Stimulated activated CD4-positive, alpha-beta T cell treated with anti-CD3 and anti-CD28 coated beads, Interleukin-4, amount 100 ng/mL, for 4 hours (primary cell): ENCODE data around the gene TLE7.

Experiments
- DNase-seq, 2 experiments: peaks; one replicate each; pipeline ENCODE4 v3.0.0-alpha.2; 2020

Gene TLE7

DNA sequence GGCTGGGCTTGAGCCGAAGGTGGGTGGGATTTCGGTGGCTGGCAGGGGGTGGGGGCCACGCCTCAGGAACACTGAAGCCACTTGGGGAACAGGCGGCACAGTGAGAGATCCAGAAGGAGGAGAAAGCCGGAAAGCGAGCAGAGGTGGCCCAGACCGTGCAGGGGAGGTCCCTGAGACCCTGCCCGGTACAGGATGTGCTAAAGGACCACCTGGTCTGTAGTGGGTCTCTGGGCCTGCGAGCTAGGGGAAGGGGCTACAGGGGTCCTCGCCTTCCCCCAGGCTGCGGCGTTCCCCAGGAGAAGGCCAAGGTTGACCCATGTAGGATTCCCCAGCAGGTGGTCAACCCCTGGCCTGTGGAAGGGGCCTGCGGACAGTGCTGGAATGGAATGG is at the start of gene TLE7:
TSS of gene TLE7 (minus strand) at position 4 of the 390 bp plus-strand sequence. CDS start 8,730 bp downstream, outside the sequence.
- no peak for DNase-seq

DNA sequence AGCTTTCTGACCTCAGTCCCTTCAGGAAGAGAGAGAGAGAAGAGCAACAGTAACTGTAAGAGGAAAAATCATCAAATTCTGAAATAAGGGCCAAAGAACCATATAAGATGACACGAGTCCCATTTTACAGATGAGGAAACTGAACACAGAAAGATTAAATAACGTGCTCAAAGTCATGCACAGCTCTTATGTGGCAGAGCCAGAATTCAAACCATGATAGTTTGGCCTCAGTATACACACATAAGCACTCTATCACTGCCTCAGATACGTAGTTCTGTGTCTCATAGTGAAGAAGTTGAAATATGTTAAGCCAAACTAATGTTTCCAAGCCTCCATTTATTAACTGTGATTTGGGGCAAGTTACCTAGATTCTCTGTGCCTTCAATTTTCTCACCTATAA is 49.2 kb upstream of the TLE7 start:
- no peak for DNase-seq

- no peak for DNase-seq
Observed at GRCh38 chr16:71490361-71490760, 48.5 kb upstream of the TLE7 start.

GRCh38 chr16:71489122-71489521 is 47.3 kb upstream of the TLE7 start, which contains the start of gene ZNF19:
TSS of gene ZNF19 (minus strand) at chr16:71489324. CDS start at chr16:71482114, 7,210 bp downstream.
- DNase-seq: no peak

- DNase-seq: peak; percentile 61 to 79
Observed at GRCh38 chr16:71484006-71484893, 42.4 kb upstream of the TLE7 start.

DNA sequence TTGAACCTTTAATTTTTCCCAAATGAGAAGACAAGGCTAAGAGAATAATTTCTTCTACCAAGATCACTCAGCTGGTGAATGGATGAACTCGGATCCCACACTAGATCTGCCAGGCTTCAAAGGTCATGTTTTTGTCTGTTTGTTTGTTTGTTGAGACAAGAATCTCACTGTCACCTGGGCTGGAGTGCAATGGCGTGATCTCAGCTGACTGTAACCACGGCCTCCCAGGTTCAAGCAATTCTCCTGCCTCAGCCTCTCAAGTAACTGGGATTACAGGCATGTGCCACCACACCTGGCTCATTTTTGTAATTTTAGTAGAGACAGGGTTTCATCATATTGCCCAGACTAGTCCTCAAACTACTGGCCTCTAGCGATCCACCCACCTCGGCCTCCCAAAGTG is 40.7 kb upstream of the TLE7 start:
- DNase-seq: no peak

DNA sequence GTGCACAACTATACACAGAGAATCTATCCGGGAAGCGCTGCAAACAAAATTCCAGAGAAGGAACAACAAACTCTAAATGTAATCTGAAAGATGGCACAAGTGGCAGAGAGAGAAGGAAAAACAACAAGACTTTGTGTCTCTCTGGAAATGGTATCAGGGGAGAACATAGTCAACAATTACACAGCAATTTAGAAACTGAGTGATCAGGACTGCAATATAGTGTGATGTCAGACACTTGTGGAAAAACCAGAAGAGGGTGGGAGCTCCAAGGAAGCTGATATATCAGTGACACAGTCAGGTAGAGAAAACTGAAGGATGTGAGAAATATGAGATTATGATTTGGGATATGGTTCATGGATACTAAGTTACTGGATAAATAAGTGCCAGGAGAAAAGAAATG is 39.1 kb upstream of the TLE7 start:
- DNase-seq: no peak

GRCh38 chr16:71479420-71479819 is 37.6 kb upstream of the TLE7 start:
- no peak for DNase-seq

- DNase-seq: no peak
Observed at GRCh38 chr16:71476457-71477124, 34.7 kb upstream of the TLE7 start.

- DNase-seq: no peak
Observed at GRCh38 chr16:71474864-71475263, 33.0 kb upstream of the TLE7 start.

DNA sequence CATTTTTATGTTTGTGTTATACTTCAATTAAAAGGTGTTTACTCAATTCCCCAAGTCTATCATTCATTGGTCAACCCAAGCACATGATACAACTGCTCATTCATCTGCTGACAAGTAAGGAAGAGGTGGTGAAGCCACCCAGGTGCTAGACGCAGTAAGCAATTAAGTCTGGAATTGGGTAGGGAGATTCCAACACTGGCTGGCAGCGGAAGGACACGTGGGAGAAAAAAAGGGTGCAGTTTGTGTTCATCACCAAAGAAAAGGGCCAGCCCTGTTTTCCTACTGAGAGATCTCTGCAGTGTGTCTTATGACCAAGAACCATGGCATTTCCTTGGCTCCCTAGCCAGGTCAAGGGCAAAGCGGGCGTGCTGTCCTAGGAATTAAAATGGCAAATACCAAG is 32.0 kb upstream of the TLE7 start:
- no peak for DNase-seq

DNA sequence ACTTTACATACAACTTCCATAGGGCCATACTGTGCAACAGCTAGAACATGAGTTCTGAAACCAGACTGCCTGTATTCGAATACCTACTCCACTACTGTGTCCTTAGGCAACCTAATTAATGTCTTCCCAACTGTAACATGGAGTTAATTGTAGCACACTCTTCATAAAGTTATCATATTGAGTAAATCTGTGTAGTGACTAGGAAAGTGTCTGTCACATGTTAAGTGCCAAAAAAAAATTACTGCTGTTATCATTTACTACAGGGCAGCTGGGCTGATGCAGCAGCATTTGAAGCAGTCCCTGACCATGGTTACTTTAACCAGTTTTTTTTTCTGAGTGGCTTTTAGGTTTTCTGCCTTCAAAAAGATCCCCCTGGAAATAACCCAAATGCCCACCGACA is 31.1 kb upstream of the TLE7 start:
- DNase-seq: no peak

- no peak for DNase-seq
Observed at GRCh38 chr16:71472051-71472450, 30.2 kb upstream of the TLE7 start.

GRCh38 chr16:71467810-71468209 is 26.0 kb upstream of the TLE7 start:
- peak in 1 of 2 experiments; percentile 27 for DNase-seq

GRCh38 chr16:71464231-71464630 is 22.4 kb upstream of the TLE7 start:
- DNase-seq: no peak

GRCh38 chr16:71461686-71462648 is 20.1 kb upstream of the TLE7 start, which contains the start of gene ZNF23:
TSS of gene ZNF23 (minus strand) at chr16:71462247. CDS start at chr16:71456796, 5,451 bp downstream.
- DNase-seq: peak; percentile 72 to 77

DNA sequence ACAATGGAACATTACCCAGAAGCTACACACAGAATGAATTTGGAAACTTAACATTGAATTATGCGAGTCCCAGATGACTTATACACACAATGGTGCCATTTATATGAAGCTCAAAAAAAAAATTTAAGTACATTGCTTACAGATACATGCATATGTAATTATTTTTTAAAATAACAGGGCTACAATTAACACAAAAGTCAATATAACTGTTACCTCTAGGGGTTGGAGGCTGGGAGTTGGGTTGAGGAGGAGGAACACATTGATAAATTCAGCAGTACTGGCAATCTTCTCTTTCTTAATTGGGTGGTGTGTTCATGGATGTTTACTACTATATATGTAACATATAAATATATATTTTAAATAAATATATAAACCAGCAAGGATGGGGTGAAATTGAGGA is 19.1 kb upstream of the TLE7 start:
- no peak for DNase-seq

DNA sequence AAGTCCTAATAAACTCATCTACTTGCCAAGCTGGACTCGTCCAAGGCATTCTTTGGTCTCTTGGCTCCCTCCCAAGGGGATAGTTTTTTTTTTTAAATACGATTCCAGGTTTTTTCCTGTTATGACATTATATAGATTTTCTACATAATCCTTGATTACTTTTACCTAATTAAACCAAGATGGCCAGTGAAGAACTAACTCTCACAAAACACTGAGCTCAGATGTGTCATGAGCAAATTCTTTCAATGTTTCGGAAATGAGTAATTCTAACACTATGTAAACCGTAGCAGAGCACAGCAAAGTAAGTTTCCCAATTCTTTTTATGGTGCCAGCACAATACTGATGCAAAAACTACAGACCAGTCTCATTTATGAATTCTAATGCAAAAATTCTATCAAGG is 18.4 kb upstream of the TLE7 start:
- no peak for DNase-seq

DNA sequence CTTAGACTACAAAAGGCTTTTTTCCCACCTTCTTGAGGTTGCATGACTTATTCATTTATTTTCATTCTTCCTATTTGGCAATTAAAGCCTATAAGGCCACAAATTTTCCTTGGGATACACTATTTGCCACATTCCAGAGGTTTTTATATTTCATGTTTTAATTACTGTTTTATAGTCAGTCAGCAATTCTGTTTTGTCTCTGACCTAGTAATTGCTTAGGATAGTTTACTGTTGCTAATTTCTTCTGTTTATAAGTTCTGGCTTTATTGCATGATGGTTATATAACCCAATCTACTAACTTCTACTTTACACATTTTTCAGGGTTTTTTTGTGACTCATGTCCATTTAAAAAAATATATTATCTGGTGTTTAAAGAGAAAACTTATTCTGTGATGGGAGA is 17.7 kb upstream of the TLE7 start:
- no peak for DNase-seq

DNA sequence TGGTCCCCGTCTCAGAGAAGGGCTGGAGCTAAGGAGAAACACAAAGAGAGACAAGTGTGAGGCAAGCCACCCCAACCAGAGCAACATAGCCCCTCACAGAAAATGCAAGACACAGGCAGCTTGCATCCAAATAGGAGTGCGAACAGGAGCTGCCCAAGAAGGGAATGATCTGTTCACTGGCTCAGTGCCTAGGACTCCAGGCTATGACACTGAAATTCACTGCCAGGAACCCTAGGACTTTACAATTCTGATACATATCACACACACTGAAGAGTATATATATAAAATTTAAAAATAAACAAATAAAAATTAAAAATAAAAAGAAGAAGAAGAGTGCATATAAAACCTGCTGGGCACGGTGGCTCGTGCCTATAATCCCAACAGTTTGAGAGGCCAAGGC is 14.9 kb upstream of the TLE7 start:
- no peak for DNase-seq

DNA sequence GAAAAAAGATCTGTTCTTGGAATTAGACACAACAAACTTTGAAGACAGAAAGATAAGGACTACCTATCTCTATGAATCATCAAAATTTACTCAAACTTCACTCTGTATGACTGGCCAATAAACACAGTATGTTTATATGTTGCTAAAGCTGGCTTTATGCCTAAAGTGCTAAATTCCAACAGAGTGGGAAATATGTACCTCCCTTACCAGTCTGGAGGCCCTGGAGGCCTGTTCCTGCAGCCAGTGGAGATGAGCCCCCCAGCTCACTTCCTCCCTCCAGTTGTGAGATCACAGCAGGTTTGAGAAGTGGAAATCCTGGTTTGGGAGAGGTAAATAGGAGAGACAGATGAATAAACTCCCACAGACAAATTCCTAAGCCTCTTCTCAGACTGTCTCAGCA is 11.2 kb upstream of the TLE7 start:
- no peak for DNase-seq

DNA sequence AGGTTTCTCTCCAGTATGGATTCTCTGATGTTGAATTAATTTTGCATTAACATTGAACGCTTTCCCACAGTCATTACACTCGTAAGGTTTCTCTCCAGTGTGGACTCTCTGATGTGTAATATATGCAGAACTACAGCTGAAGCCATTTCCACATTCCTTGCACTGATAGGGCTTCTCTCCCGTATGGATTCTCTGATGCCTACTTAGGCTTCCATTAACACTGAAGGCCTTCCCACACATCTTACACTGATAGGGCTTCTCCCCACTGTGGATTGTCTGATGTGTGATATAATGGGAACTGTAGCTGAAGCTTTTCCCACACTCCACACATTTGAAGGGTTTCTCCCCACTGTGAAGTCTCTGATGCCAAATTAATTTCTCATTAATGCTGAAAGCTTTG is 7.2 kb upstream of the TLE7 start:
- no peak for DNase-seq
